Ascending aorta (tissue), 2 donors: Measurements from ENCODE around the gene TNFAIP1. TPM values are rescaled to one million over a fixed set of nuclear protein-coding genes. Genes with fewer than 3 reads are reported as not detected.

Experiments used
- DNase-seq, 2 donors: peaks; one replicate each; pipeline ENCODE4 v3.0.0-alpha.2; 2019; ENCODE audit warnings: low spot score in 2 of 2
- H3K27ac ChIP-seq, 2 donors: fragments of 200-600 bp; sonication (generic); one replicate each; pipeline ENCODE4 v1.5.1; 2016 to 2017; ENCODE audit warnings: mild to moderate bottlenecking in 1 of 2
- H3K27me3 ChIP-seq: fragments of 200-600 bp; sonication (generic); one replicate; pipeline ENCODE4 v1.5.1; 2017
- H3K36me3 ChIP-seq, 2 donors: fragments of 200-600 bp; sonication (generic); one replicate each; pipeline ENCODE4 v1.5.1; 2016
- H3K4me1 ChIP-seq, 2 donors: fragments of 200-600 bp; sonication (generic); one replicate each; pipeline ENCODE4 v1.5.1; 2016 to 2017; ENCODE audit warnings: mild to moderate bottlenecking in 1 of 2
- H3K4me3 ChIP-seq, 2 donors: fragments of 200-600 bp; sonication (generic); one replicate each; pipeline ENCODE4 v1.5.1; 2016 to 2017; ENCODE audit warnings: mild to moderate bottlenecking in 1 of 2
- H3K9me3 ChIP-seq, 2 donors: fragments of 200-600 bp; sonication (generic); one replicate each; pipeline ENCODE4 v1.5.1; 2016
- intact Hi-C: fragments of 100-400 bp; cut with DNase I; formaldehyde crosslinking; loops from one replicate; pipeline ENCODE4 v1.15.1; 2023
- total RNA-seq: library from RNA; depleted of rRNA; stranded (reverse); fragments of >200 nt; gene quantifications from one replicate; pipeline ENCODE4 v1.1.0, GENCODE V29; 2016
- TF ChIP-seq, protein P1 (sequence below), 3 experiments: fragments of 200-600 bp in 2 of 3; fragments of 450-650 bp in 1 of 3; sonication (generic) in 2 of 3; IDR thresholded peaks; one replicate each; pipeline ENCODE4 v1.5.1; 2016 to 2019; ENCODE audit warnings: antibody characterized with exemption in 3 of 3, mild to moderate bottlenecking in 1 of 3, moderate library complexity in 1 of 3

TNFAIP1 gene
- total RNA-seq, 1 donor from 2014 or later: 66.4 TPM

- no peak overlapping the region for H3K4me3 ChIP-seq
- TF ChIP-seq, protein P1, sequence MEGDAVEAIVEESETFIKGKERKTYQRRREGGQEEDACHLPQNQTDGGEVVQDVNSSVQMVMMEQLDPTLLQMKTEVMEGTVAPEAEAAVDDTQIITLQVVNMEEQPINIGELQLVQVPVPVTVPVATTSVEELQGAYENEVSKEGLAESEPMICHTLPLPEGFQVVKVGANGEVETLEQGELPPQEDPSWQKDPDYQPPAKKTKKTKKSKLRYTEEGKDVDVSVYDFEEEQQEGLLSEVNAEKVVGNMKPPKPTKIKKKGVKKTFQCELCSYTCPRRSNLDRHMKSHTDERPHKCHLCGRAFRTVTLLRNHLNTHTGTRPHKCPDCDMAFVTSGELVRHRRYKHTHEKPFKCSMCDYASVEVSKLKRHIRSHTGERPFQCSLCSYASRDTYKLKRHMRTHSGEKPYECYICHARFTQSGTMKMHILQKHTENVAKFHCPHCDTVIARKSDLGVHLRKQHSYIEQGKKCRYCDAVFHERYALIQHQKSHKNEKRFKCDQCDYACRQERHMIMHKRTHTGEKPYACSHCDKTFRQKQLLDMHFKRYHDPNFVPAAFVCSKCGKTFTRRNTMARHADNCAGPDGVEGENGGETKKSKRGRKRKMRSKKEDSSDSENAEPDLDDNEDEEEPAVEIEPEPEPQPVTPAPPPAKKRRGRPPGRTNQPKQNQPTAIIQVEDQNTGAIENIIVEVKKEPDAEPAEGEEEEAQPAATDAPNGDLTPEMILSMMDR (IDR thresholded peaks at IDR 0.05): no peak
- peak overlapping the region in 1 of 2 donors; percentile 96 for H3K27ac ChIP-seq
- H3K4me1 ChIP-seq: peaks cover 22 to 25% of the 10 kb centered on the region in 2 donors
- H3K27me3 ChIP-seq: no peaks in the 10 kb centered on the region
- peaks cover 45 to 52% of the 10 kb centered on the region in 2 donors for H3K36me3 ChIP-seq
- intact Hi-C loops: loop anchor here (5.0 kb wide), 2 partner anchors 297 to 308 kb away; partner anchors contain the start of genes BLTP2 and NLK
- no peak for DNase-seq
- H3K9me3 ChIP-seq: no peaks in the 10 kb centered on the region
Observed at GRCh38 chr17:28339431-28339830, 3.9 kb downstream of the TNFAIP1 start.

DNA sequence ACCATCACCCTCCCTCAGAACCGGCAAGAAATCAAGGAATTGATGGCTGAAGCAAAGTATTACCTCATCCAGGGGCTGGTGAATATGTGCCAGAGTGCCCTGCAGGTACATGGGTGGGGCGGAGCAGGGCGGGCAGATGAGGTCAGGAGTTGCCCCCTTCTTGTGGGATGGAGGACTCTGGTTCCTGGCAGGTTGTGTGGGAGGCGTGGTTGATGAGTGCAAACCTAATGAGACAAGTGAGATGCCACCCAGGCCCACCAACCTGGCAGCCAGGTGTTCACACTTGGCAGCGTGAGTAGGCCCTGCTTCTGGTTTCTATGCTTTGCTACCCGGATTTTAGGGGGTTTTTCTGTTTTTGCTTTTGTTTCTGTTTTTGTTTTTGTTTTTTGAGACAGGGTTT, 4.8 kb downstream of the TNFAIP1 start:
- Histone ChIP-seq H3K4me3 (no peak overlapping the region), H3K36me3 (peaks cover 49 to 62% of the 10 kb centered on the region in 2 donors), H3K4me1 (peaks cover 24 to 29% of the 10 kb centered on the region in 2 donors), H3K27ac (no peak overlapping the region), H3K9me3 (no peaks in the 10 kb centered on the region), H3K27me3 (no peaks in the 10 kb centered on the region)
- no peak for DNase-seq
- intact Hi-C loops: no loop called here
- TF ChIP-seq, protein P1 (IDR thresholded peaks at IDR 0.05): no peak

DNA sequence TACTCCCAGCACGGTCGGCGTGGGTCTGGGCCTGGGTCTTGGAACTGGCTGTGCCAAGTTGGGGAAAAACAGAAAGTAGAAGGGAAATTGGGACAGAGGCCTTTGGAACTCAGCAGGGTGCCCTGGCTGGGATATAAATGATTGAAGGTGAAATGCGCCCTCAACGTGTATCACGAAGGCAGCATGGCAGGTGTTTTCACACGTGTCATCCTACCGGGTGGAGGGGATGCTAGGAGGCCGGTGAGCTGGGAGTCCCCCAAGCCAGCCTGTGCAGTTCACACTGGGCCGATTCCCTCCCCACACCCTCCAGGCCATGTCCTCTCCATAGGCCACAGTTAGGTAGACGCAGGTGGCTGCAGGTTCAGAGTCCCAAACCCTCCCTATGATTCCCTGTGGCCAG, 6.0 kb downstream of the TNFAIP1 start:
- Histone ChIP-seq H3K27me3 (no peaks in the 10 kb centered on the region), H3K36me3 (peaks cover 49 to 63% of the 10 kb centered on the region in 2 donors), H3K9me3 (no peaks in the 10 kb centered on the region), H3K4me3 (no peak overlapping the region), H3K27ac (peak overlapping the region in 1 of 2 donors; percentile 31), H3K4me1 (peaks cover 24 to 40% of the 10 kb centered on the region in 2 donors)
- TF ChIP-seq, protein P1 (IDR thresholded peaks at IDR 0.05): no peak
- DNase-seq: no peak
- intact Hi-C loops: no loop called here

DNA sequence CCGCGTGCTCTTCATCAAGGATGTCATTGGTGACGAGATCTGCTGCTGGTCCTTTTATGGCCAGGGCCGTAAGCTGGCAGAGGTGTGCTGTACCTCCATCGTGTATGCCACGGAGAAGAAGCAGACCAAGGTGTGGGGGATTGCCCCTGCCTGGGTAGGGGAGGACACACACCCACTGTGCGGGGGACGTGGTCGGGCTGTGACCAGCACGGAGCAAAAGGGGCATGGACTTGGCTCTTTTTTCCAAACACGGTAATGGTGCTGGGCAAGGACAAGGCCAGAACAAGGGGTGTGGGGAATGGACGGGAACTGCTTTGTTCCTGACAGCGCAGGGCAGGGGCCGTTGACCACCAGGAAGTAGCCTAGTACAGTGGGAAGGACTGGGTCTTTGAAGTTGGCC, 6.8 kb downstream of the TNFAIP1 start:
- no peak overlapping the region for H3K4me3 ChIP-seq
- no peak overlapping the region for H3K27ac ChIP-seq
- H3K27me3 ChIP-seq: no peaks in the 10 kb centered on the region
- H3K9me3 ChIP-seq: no peaks in the 10 kb centered on the region
- peaks cover 49 to 64% of the 10 kb centered on the region in 2 donors for H3K36me3 ChIP-seq
- intact Hi-C loops: no loop called here
- DNase-seq: no peak
- TF ChIP-seq, protein P1 (IDR thresholded peaks at IDR 0.05): no peak
- H3K4me1 ChIP-seq: peaks cover 20 to 40% of the 10 kb centered on the region in 2 donors

- DNase-seq: no peak
- no peaks in the 10 kb centered on the region for H3K9me3 ChIP-seq
- no peak overlapping the region for H3K4me3 ChIP-seq
- H3K4me1 ChIP-seq: peaks cover 17 to 41% of the 10 kb centered on the region in 2 donors
- TF ChIP-seq, protein P1 (IDR thresholded peaks at IDR 0.05): no peak
- intact Hi-C loops: no loop called here
- peaks cover 49 to 76% of the 10 kb centered on the region in 2 donors for H3K36me3 ChIP-seq
- no peak overlapping the region for H3K27ac ChIP-seq
- no peaks in the 10 kb centered on the region for H3K27me3 ChIP-seq
Observed at GRCh38 chr17:28343491-28343932, 8.0 kb downstream of the TNFAIP1 start.

DNA sequence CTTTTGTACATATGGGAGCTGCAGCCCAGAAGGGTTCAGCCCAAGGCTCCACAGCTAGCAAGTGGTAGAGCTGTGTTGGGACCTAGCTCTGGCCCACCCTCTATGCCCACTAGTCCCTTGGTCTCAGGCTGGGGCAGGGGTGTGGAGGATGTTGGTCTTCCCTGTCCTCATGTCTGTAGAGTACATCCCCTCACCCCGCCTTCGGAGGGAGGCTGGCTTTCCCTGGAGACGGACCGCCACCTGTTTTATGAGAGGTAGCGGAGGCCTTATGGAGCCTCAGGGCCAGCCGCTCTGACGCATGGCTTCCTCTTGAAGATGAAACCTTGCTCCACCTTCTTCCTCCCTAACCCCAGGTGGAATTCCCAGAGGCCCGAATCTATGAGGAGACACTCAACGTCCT, 8.4 kb downstream of the TNFAIP1 start:
- TF ChIP-seq, protein P1 (IDR thresholded peaks at IDR 0.05): no peak
- peaks cover 16 to 43% of the 10 kb centered on the region in 2 donors for H3K4me1 ChIP-seq
- H3K4me3 ChIP-seq: no peak overlapping the region
- no peaks in the 10 kb centered on the region for H3K9me3 ChIP-seq
- no peak for DNase-seq
- H3K36me3 ChIP-seq: peaks cover 51 to 81% of the 10 kb centered on the region in 2 donors
- H3K27me3 ChIP-seq: no peaks in the 10 kb centered on the region
- H3K27ac ChIP-seq: no peak overlapping the region
- intact Hi-C loops: no loop called here
